NCI-H1436 (cell line): ENCODE measurements around the gene PARD3B.

Experiments
- DNase-seq: peaks from one replicate; lab custom pipeline; 2025; lab: John Stamatoyannopoulos, UW

The PARD3B gene

DNA sequence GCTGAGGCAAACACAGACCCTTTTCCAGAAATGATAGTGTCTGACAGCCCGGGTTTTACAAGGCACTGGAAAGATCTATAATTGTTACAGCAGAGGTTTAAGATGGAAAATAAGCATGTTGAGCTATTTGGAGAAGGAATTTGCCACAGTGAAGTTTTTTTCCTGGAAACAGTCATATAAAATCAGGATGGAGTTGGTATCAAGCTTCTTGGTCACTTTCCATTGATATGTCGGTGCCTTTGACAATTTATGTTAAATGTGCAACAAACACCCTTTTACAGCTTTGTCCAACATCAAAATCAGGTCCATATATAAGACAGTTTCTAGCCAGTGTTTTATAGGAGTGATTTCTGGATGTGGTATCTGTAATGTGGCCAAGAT, 1019.9 kb downstream of the PARD3B start:
- no peak for DNase-seq

DNA sequence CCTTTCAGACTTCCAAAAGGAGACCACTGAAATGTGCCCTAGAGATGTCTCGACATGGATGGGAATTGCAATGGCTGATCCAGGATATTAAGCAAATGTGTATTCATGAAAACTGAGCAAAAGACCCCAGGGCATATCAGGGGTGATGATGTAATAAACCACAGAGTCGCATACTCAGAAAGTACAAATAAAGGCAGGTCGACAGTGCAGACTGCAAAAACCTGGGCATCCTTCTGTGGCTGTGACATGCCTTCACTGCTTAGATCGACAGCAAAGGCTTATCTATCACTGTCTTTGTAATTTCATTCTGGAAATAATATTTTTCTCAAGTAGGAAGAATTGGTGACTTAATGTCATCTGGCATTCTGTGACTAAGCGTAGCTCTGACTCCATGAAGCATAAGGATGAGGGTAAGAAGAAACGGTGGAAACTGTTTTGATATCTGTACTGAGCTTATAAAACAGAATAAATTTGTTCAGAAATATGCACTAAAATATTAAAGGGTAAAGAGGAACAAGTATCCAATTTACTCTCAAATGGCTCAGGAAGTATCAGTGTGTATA, 1021.4 kb downstream of the PARD3B start:
- no peak for DNase-seq

DNA sequence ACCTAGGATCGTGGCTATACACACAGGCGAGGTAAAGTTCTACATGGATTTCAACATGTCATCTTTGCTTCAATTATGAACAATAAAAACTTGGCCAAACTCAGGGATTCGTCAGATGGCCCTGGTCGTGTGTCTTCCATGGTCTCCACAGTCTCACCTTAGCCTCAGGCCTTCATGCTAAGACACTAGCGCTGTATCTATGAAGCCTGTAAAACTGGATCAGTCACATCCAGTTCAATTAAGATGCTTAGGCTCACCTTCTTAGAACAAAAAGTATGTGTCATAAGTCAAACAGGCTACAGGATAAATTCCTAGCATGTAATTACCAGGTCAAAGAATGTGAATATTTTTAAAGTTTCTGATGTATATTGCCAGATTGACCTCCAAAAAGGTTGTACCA, 1023.3 kb downstream of the PARD3B start:
- no peak for DNase-seq

DNA sequence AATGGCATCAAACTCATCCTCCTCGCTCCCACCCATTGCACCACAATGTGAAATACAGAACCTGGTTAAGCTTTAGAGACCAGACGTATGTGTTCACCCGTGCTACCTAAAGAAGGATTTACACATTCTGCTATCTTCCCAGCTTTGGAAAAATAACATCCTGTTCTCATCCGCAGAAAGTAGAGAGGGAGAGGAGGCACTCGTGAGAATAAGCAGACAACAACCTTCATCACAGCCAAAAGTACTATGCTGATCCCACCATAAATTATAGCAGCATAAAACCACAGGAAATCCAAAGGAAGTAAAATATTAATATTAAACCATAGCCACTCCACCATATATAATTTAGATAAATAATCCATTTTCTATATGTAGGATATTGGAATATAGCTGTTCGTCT, 1025.4 kb downstream of the PARD3B start:
- no peak for DNase-seq

DNA sequence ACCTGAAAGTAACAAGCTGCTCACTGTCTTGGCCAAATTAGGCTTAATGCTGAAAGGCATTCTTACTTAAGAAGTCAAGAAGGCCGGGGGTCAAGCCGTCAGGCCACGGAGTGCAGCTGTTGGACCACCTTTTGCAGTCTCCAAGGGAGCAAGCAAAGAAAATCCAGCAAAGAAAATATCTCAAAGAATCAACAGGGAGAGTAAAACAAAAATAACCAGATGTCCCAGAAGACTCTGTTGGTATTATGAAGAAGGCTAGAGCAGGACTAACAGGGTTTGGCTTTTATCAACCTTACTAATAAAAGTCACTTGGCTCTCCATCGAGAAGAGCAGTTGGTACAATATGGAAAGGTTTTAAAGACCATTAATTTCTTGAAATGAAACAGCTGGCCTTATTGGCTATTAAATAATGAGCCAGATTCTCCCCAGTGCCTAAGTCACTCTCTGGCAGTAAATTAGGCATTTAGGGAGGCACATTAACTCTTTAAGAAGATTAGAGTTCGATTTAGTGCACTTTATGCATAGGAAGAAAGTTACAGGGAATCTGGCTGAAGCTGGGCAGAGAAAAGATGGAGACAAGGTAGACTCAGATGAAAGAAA, 1026.2 kb downstream of the PARD3B start:
- DNase-seq = no peak

DNA sequence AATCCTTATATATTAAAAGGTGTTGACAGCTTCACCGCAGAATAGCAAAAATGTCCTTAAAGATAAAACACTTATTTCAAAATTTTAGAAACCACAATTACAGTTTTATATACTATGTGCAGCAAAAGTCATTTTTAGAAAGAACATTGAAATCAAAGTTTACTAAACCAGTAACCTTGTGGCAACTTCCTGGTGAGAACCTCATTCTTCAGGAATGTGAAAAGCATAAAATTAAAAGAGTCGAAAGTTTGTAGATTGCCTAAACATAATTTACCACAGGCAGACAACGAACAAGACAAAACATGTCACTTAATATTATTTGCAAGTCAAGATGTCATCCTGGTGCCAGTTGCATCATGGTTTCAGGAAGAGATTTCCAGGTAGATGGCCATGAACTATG, 1028.7 kb downstream of the PARD3B start:
- no peak for DNase-seq

DNA sequence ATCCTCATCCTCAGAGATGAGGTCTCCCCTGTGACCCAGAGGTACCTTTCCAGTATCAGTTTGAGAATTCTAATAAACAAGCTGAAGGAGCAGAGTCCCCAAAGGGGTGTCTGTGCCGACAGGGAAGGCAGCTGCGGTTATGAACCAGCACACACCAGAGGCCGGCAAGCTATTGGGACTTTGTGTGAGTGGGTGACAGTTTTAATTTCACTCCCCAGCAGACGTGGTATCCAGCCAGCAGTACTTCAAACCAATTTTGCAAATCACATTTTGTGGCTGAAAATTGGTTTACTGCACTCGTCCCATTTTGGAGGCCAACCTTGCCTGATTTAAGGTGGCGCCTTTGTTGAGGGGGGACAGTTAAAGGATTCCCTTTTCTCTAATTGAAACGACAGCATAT, 1034.1 kb downstream of the PARD3B start:
- DNase-seq = no peak

DNA sequence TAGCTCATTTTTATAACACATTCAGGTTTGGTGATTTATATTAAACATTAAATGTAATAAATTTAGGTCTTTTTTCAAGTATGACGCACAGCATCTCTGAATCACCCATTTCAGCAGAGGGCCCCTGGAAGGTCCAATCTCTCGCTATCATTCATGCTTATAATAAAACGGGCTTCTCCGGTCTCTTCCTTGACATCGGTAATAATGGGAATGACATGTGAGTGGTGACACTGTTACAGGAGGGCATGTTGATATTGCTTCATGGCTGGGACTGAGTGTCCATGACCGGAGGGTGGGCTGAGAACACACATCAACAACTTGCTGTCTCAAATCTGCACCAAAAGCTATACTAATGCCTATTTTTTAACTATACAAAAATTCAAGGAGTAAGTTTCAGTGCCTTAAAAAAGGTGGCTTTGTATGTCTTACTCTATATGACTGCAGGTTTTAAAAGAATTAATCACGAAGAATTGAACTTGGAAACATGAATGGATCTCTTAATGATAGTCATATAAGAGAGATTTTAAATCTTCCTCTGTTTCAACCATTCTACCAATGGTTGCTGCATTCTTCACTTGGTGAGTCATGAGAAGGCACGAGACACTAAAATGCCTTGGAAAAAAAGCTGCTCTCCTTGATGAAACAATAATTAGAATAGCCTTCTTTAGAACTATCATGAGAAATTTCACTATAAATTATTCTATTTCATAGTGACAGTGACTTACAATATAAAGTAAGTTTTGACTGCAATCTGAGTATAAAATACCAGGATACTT, 1035.1 kb downstream of the PARD3B start:
- no peak for DNase-seq

DNA sequence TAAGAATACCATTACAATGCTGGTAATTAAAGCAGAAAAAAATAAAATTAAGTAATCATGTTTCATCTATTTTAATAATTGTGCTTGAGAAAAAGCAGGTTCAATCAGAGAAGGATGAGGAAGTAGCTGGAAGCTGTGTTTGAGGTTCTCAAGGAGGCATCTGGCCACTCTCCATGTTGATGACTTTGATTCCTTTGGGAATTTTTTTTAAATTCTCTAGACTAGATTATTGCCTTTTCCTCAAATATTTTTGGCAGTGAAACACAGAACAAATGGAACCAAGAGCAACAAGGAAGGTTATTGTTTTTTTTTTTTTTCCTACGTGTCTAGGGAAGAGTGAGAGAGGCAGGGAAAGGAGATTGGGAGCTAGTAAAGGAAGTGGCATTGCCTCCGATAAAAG, 1037.1 kb downstream of the PARD3B start:
- DNase-seq = no peak

DNA sequence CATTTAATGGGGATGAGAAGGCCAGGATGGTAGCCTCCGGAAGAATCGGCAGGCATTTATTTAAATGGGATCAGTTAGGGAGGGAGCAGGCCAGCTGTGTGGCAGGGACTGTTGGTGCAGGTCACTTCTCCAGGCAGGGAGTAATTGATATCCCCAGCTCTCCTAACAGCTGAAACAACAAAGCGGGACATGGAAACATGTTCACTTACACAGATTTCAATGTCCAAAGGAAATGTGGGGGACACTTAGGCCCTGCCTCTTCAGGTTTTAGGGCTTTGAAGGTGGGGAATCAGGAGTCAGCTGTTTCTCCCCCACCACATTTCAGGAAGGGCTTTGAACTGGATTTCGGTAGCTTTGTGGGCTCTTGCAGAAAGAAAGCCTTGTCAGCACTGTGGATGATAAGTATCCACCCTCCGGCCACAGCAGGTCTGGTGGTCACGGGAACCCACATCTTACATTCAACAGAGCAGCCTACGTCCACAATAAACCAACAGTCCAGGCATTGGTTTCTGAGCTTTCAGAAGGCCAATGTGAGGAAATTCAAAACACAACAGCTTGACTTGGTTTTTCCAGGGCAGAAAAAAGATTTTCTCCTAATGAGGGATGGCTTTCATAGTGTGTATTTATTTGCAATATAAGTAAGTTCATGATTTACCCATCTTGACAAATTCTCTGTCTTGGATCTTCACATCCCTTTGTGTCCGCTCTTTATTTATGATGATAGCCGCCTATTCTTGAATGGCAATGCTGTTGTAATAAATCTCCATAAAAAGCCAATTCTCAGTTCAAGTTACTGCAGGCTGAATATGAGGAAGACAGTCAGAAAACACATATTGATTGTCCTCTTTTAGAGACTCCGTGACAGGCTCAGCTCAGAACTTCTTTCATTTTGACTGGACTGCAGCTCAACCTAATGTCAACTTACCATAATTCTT, 1040.4 kb downstream of the PARD3B start:
- DNase-seq = no peak

DNA sequence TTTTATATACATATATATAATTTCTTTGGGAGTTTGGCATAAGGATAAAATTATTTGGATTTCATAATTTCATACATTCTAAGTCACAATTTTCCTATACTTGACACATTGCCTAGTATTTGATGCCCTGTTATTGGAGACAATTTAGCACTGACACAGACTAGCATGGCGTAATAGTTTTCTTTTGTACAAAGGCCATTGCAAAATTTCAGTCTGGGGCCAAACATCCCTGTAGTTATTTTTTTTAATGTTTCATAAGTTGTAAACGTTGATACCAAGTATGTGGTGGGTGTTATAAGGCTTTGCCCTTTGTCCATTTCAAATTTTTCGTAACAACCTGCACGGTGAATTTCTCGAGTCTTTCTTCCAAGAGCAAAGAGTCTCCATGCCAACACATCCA, 1041.4 kb downstream of the PARD3B start:
- DNase-seq = no peak

DNA sequence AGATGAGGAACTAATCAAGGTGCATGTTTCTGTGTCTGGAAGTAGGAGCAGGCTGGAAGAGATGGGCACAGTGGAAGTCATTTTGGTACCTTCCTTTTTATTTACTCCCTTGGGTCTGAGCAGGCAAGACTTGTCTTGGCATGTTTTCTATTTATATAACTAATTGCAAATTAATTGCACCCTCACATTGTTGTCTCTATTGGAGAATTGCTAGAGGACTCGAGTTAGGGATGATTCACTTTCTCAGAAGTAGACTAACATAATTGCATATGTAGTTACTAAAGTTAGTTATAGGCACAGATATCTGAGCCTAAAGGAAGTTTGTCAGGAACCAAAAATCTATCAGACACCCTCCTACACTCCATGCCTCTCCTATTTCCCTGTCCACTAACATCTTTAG, 1044.2 kb downstream of the PARD3B start:
- DNase-seq = no peak

DNA sequence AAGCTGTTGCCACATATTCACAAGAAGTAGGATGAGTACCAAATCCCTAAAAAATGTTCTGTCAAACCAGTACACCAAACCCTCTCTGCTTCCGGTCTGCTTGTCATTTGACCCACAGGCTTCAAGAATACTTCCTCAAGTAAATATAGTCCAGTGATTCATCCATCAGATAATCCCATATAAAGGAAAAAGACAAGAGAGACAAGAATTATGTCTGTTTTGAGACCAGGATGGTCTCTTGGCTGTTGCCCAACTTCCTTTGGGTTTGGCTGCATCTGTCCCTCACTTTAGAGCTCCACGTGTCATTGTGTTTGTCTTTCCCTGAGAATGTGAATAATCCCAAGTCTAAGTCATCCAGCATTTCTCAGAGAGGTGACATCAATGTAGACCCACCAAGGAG, 1045.5 kb downstream of the PARD3B start:
- DNase-seq = no peak

DNA sequence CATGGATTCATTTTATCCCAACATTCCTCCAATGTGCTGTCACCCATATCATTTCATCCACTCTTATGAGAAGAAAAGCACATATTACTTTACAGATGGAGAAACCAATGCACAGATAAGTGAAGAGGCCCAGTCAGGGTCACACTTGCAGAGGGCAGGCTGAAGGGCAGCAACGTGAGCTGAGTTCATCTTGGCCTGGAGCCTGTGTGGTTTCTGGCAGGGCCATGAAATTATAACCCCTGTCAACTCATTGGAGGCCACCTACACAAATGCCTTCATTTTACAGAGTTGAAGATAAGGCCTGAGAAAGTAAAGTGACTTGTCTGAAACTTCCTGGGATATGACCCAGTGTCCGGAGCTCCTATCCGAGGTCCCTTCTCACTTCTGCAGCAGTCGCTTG, 1048.6 kb downstream of the PARD3B start:
- DNase-seq = no peak

DNA sequence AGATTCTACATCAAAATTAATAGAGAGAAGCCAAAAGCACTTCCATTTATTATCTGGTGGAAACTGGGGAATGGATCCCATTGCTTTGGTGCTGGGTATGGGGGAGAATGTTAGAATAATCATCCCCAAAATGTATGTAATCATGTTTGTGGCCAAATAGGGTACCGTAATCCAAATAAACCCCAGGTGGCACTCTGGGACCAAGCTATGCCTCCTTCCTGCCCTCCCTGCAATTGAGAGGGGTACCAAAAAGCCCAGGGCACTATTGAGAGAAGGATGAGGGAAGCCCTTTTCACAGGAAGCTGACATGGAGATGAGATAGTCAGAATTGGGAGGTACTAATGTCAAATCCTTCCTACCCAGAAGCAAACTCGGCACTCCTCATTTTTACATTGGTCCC, 1051.3 kb downstream of the PARD3B start:
- no peak for DNase-seq

DNA sequence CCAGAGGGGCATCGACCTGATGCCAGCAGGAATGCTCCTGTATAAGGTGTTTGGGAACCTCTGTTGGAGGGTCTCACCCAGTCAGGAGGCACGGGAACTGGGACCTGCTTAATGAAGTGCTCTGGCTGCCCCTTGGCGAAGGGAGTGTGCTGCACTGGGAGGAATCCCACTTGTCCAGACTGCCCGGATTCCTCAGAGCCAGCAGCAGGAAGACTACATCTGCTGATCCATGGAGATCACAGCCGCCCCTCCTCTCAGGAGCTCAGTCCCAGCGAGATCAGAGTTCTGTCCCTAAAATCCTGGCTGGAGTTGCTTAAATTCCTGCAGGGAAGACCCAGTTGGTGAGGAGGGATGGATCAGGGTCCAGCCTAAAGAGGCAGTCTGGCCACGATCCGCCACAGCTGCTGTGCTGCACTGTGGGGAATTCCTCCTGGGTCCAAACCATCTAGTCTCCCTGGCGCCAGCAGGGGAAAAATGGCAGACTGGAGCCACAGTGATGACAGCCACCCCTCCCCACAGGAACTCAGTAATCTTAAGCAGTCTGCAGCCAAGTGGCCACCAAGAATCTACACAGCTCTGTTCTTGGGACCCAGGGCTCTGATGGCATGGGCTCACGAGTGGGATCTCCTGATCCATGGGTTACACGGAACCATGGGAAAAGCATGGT, 1060.5 kb downstream of the PARD3B start:
- DNase-seq = no peak

DNA sequence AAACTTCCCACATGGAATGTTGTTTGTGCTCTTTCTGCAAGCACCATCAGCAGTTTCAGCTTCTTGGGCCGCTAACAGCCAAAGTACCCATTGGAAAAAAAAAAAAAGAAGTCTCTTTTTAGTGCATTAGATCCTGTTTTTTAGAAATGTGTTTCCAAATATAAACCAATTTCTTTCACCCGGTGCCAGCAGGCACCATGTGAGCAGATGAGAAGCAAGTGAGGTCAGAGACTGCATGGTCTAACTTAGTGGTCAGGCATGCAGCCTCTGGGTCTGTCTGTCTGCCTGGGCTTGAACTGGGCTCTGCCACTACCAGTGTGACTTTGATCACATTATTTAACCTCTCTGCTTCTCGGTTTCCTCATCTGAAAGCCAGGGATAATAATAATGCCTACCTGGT, 1061.9 kb downstream of the PARD3B start:
- no peak for DNase-seq

DNA sequence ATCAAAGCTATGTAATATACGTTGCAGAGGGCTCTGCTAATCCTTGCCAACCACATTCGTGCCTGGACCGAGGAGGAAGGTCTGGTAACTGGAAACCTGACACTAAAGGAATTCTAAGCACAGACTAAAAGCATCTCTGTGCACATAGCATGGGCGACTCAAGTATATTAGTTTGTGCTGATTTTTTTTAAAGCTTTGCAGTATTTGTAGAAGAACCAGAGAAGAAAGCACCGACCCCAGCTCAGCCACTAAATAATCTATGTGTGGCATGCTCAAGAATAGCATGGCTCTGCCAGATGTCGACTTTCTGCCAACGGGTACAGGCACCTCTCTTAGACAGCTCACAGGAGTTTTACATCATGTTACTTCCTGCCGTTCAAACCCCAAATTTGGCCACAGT, 1063.8 kb downstream of the PARD3B start:
- no peak for DNase-seq

DNA sequence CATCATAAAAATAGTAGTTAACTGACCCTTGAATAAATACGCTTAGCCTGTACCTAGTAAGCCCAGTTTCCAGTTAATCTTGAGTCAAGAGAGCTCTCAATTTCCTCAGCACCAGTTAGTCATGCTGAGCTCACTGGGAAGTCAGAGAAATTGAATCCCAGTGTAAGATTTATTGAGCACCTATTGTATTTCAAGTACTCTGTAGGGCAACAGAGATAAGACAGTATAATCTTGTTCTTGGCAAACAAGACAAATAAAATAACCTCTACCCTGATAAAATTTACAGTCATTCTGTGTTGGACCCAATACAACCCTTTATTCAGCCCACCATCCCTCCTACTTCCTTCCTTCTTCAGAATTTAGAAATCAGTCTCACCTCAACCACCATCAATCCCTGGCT, 1065.2 kb downstream of the PARD3B start:
- DNase-seq = no peak

DNA sequence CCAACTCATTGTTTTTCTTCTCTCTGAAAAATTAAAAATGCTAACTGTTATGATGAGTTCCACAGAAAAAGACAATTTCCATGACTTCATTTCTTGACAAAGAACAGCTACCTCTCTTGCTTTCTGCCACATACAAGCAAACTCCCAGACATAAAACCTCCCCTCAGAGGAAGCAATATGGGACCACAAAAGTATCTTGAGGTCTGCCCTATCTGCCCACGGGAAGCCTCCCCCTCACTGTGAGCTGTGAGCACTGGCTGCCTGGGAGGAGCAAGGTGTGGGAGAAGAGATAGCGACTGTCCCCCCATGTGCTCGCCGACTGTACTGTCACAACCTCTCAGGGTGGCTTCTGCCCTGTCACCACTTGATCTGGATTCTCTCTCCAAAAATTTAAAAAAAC, 1067.4 kb downstream of the PARD3B start:
- DNase-seq = no peak

DNA sequence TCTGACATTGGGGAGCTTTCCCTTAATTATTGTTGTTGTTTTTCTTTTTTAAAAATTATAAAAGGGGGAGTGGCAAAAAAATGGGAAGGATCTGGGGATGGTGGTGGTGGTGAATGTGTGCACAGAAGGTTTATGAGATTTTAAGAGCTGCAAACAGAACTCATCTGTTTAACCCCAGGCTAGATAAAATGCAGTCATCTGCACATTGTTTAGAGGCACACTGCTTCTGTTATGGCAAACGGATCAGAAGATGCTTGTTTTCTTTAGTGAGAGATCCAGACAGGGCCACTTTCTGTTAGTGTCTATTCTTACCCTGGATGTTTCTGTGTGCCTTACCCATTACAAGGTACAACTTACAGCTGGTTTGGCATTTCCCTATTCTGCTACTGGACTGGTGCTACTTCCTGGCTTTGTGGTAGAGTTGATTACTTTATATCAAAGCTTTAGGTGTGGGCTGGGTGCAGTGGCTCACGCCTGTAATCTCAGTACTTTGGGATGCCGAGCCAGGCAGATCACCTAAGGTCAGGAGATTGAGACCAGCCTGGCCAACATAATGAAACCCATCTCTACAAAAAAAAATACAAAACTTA, 1068.8 kb downstream of the PARD3B start:
- no peak for DNase-seq

DNA sequence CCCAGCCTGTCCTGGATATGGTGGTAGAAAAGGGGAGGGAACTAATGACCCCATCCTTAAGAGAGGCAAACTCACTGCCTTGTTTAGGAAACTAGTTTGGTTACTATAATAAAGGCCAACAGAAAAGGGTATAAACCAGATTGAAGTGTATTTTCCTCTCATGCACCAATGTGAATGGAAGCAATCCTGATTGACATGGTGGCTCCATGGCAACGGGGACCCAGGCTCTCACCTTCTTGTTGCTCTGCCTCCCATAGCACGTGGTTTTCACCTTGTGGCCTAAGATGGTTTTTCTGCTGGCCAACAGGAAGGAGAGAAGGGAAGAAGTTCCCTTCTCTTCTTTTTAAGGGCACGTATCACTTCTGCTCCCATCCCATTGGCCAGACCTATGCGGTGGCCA, 1069.7 kb downstream of the PARD3B start:
- DNase-seq = no peak
